HG02798 (cell line): ENCODE data around the gene IL12RB2.

Source experiments
- ATAC-seq: cut with Tn5 transposase; IDR thresholded peaks from one replicate; pipeline ENCODE4 v1.9.1; 2021; ENCODE audit warnings: mild to moderate bottlenecking; ENCODE audit not compliant: unreplicated experiment, poor library complexity

The IL12RB2 gene

DNA sequence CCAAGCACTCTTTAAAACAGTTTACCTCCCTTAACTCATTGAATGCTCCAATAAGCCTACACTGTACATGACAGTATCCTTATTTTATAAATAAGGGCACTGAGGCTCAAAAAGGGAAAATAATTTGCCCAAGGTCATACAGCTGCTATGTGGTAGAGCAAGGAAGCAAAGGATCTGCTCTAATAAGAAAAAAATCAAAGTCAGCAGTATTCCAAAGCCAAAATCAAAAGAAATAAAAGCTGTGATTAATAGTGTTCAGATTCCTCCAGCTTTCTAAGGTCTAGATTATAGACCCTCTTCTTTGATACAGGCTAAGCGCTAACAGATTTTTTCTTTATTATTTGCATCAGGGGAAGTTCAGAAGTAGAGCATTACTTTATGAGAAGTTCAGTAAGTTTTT, 39.3 kb downstream of the IL12RB2 start:
- ATAC-seq, result no peak

DNA sequence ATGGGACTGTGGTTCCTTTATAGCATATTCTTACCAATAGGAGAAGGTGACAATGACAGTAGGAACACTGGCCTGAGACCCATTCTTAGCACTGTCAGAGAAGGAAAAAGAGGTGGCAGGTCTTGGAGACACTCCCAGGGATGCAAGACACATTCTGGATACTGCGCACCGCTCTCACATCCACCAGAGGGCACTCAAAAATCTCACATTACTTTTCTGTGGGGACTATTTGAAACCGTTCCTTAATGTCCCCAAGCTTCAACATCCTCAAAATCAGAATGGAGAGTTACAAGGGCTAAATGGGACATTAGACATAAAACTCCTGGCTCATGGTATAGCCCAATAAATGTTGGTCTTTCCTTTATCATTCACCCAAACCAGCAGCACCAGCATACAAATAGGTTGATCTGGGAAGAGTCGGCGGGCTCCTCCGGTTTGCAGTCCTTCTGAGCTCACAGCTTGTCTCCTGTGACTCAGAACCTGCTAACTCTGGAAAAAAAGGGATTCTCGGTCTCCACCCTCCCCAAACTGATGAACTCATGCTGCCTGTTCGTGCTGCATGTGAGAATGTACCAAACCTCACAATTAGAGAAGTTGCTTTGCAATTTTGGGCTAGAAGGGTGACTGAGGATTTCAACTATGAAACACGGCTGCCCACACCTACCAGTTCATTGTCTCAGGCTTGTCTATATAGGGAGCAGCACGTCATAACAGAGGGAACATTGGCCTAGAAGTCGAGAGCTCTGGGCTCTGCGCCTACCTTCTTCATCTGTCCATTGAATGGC, 40.2 kb downstream of the IL12RB2 start:
- no peak for ATAC-seq

DNA sequence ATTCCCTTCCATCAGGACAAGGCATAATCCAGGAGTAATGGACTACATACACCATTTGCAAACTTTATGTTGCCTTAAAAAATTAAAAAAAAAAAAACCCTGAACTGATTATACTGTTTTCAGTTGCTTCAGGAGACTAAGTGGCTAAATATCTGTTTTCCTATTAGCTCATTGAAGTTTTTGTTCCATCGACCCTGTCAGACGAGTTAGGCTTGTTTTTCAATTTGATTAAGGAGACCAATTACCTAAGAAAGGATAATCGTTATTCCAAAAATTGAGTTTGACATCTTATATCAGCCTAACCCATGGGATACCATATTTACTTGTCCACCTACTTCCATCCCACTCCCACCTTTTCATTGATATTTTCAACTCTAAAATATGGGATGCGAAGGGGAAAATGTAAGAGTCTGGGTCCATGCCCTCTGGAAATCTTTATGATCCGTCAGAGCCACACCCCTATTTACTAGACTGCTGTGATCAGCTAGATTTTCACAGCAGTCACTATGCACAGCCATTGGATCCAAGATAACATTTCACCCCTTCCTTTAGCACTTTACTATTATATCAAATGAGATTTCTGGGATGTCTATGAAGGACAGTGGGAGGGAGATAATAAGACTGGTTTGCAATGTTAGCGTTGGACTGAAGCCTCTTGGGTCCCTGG, 41.0 kb downstream of the IL12RB2 start:
- no peak for ATAC-seq

DNA sequence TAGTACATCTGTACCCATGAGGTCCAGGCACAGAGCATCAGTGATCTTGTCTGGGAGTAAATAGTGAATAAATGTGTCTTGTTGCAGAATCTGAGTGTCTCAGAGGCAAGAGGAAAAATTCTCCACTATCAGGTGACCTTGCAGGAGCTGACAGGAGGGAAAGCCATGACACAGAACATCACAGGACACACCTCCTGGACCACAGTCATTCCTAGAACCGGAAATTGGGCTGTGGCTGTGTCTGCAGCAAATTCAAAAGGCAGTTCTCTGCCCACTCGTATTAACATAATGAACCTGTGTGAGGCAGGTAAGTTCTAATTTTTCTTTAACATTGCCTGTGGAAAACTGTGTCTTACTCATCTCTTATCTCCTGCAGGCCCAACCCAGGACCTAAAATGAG, 43.1 kb downstream of the IL12RB2 start:
- peak; percentile 82 for ATAC-seq

DNA sequence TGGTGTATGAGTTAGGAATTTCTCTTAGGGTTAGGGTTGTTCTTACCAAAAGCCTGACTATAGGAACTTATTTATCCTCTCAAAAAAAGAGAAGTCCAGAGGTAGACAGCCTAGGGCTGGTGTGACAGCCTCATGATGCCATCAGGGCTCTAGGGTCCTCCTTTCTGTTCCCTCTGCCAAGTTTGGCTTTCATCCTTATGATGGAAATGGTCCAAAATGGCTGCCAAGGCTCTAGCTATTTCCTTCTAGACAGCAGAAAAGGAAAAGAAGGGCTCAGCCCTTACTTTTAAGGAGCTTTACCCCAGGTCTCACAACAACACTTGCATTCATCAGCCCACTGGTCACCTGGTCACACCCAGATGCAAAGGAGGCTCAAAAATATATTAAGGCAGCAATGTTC, 44.5 kb downstream of the IL12RB2 start:
- ATAC-seq, result no peak

DNA sequence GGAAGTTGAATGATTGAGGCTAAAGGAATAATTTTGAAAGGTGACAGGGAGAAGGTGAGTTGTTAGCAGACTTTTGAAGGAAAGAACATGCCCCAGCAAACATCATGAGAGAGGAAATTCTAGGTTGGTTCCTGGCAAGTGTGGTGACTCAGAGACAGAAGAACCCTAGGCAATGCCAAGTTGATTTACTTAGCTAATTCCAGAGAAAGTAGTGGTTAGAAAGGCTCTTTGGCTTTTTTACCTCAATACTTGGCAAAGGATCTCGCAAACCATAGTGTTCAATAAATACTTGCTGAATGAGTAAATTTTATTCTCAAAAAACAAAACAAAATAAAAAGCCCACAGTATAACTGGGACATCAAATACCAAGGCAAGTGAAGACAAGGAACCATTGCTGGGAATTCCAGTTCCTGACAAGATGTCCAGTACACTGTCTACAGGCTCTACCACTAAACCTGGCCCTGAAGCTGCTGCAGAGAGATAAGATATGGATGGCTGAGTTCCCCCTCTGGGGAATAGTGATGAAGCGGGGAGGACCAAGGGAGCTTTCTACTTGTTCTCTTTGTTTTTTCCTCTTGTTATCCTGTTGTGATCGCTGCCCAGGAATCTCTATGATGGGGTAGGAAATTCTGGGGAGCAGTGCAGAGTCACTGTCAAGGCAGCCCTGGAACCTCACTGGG, 48.2 kb downstream of the IL12RB2 start:
- ATAC-seq, result no peak

DNA sequence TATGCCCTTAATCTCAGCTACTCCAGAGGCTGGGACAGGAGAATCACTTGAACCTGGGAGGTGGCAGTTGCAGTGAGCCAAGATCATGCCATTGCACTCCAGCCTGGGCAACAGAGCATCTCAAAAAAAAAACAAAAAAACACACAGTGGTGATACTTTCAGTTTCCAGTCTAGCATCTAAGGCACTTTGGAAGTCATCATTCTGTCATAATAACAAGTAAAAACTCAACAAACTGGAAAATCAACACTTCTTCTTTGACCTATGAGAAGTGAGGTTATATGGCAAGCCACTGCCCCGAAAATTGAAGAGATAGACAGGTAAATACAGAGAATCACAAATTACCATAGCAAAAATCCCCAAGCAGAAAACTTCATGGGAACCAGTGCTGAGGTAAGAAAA, 51.9 kb downstream of the IL12RB2 start:
- ATAC-seq, result no peak

DNA sequence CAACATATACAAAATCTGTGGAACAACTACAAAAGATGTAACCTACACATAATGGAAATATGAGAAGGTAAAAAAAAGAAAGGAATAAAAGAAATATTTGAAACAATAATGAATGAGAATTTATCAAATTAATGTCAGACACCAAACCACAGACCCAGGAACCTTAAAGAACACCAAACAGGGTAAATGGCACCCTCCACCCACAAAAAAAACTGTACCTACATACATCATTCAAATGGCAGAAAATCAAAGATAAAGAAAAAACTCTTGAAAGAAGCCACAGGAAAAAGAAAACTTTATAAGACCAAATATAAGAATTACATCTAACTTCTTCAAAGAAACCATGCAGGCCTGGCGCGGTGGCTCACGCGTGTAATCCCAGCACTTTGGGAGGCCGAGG, 54.0 kb downstream of the IL12RB2 start:
- ATAC-seq, result no peak

DNA sequence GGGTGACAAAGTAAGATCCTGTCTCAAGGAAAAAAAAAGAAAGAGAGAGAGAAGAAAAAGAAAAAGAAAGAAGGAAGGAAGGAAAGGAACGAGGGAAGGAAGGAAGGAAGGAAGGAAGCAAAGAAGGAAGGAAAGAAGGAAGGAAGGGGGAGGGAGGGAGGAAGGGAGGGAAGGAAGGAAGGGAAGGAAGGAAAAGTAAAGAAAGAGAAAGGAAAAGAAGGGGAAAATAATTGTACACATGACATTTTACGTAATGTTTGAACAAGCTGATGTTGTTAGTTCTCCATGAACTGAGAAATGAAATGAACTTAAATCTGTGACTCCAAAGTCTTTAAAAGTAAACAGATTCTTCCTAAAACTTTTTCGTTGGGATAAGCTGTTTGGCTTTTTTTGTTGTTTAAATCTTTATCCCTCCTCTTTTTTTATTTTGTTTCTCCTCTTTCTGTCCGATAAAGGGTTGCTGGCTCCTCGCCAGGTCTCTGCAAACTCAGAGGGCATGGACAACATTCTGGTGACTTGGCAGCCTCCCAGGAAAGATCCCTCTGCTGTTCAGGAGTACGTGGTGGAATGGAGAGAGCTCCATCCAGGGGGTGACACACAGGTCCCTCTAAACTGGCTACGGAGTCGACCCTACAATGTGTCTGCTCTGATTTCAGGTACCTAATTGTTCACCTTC, 59.8 kb downstream of the IL12RB2 start:
- ATAC-seq, result no peak

DNA sequence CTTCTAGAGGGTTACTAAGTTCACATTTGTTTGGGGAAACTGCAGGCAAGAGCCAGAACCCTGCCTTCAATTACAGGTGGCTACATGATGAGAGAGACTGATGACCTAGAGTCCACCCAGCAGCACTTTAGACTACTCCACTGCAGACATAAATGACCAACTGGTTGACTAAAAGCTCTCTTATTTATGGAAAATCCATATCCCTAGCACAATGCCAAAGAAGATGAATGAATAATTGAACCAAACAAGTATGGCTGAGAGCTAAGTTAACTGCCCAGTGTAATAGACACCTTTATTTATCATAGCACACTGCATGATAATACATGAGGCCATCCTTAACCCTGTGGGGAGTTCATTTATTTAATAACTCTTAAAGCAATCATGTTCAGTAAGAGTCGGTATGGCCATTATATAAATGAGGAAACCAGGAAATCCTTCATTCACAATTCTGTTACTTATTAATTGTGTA, 60.4 kb downstream of the IL12RB2 start:
- no peak for ATAC-seq

DNA sequence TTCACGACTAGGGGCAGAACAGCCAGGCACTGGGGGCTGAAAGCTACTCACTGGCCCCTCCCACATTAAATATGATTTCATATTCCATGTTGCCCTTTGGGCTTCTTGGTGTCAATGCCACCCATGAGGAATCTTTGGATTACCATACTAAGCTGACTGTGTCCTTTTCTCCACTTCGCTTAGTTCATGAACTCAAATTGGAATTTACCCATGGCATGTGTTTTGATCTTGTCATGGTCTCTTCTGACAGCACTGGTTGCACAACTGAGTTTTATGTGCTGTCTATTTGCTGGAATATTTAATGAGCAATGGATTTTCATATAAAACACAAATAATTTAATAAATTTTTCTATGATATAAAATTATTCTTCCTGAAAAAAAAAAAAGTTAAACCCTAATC, 63.4 kb downstream of the IL12RB2 start:
- no peak for ATAC-seq

DNA sequence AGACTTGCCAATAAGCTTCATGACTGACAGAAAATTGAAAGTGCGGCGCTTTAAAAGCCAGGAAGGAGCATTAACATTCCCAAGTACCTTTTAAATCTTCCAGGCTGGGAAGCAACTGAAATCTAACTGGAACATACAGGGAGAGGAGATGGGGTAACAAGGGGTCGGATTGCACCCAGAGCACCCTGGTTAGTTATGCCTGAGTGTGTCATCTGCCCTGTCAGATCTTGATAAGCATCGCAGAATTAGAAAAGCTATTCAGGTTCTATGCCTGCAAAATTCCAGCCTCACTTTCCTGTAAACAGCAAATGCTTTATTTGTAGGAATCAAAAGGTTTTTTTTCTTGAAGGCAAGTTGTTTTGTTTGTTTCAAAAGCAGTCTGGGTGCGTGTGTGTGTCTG, 64.0 kb downstream of the IL12RB2 start:
- ATAC-seq, result no peak

DNA sequence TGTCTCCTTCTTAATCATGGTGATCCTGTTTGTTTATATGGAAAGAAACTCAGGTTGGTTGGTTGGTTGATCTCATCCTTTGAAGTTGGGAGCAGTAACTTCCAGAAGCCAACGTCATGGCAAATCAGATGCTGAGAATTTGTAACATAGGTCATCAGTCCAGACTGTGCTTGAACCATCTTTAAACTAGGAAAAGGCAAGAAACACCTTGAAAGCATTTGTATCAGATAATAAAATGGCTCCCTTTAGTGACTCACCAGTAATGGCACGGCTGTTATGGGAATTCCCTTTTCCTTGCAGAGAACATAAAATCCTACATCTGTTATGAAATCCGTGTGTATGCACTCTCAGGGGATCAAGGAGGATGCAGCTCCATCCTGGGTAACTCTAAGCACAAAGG, 64.5 kb downstream of the IL12RB2 start:
- ATAC-seq, result no peak

DNA sequence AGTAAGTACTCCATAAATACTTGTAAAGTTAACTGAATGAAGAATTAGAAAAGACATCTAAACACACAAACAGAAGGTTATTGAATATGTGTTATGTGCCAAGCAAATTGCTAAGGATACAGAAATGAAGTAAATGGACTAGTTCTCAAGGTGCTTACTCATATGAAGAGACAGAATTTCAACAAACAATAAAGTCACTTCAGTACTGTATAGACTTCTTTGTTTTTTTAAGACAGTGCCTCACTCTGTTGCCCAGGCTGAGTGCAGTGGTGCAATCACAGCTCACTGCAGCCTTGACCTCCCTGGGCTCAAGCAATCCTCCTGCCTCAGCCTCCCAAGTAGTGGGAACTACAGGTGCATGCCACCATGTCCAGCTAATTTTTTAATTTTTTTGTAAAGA, 65.2 kb downstream of the IL12RB2 start:
- no peak for ATAC-seq

DNA sequence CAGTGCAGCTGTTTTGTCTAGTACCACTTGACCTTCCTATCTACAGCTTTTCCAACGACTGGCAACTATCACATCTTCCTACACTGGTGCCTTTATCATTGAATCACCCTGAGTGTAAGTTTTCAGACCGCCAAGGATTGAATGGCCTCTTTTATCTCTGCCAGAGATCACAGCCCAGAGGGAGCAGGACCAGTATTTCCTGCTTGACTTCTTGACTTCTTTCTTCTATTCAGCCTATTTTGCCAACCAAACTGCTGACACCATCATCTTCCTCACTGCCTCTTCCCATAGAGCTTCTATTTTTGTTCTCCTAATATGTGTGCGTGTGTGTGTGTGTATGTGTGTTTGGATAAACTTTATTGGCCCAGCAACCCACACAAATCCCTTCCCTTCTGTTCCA, 68.7 kb downstream of the IL12RB2 start:
- ATAC-seq, result no peak

DNA sequence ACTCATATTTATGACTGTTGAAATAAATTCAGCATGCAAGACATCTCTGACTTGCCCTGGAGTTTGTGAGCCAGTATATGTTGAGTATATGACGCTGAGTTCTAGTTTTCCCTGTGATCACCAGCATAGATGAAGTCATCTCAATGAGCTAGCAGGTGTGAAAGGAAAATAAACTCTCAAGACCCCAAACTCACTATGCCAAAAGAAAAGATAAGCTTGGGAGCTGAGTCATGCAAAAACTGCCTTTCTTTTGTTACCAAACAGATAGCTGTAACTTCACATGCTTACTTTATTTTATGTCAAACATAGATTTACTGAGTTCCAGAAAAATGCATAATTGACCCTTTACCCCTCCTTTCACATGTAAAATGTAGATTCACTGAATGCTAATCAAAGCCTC, 69.6 kb downstream of the IL12RB2 start:
- ATAC-seq, result no peak

DNA sequence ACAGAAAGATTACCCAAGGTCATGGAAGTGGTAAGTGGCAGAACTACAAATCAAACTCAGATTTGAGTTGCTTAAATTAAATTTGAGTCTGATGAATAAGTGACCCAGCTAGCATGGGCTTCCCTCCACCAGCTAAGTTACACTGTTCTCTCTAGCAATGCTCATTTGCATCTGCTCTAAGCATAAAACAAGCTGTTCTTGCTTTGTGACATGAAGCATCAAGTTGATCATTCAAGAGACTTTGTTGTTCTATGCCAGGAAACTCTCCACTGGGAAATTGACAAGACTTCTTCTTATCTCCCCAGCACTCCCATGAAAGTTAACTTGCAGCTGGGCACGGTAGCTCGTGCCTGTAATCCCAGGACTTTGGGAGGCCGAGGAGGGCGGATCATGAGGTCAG, 73.5 kb downstream of the IL12RB2 start:
- ATAC-seq, result no peak

DNA sequence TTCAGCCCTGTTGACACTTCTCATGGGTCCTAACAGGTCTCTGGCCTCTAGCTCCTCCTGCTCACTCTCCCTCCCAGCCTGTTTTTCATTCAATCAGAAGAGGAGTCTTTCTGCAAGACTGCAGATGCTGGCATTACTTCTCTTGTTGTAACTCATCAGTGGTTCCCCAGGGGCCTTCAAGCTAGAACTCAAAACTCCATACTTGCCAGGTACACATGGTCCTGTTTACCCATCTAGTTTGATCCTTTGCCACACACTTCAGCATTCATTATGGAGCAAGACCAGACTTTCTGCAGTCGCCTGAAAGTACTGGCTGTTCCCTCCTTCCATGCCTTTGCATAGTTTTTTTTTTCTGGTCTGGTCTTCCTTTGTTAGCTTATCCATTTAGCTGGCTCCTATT, 74.6 kb downstream of the IL12RB2 start:
- no peak for ATAC-seq

DNA sequence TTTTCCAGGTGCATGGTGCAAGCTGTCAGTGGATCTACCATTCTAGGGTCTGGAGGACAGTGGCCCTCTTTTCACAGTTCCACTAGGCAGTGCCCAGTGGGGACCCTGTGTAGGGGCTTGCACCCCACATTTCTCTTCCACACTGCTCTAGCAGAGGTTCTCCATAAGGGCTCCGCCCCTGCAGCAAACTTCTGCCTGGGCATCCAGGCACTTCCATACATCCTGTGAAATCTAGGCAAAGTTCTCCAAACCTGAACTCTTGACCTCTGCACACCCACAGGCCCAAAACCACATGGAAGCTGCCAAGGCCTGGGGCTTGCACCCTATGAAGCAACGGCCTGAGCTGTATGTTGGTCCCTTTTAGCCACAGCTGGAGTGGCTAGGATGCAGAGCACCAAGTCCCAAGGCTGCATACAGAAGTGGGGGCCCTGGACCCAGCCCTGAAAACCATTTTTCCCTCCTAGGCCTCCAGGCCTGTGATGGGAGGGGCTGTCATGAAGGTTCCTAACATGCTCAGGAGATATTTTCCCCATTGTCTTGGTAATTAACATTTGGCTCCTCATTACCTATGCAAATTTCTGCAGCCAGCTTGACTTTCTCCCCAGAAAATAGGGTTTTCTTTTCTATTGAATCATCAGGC, 76.4 kb downstream of the IL12RB2 start:
- no peak for ATAC-seq
